GM10248 (cell line): ENCODE measurements around the gene TRIM42.

ENCODE experiments used
- CTCF ChIA-PET: fragments of 300-600 bp; sonication (Branson Sonifier 250); formaldehyde crosslinking; extraction: SDS; loops from one replicate; lab custom pipeline; 2021; ENCODE audit warnings: antibody characterized with exemption; lab: Yijun Ruan, JAX
- POLR2A ChIA-PET: fragments of 350-650 bp; sonication (Branson Sonifier 250); formaldehyde crosslinking; extraction: SDS; loops from one replicate; lab custom pipeline; 2020; ENCODE audit warnings: antibody characterized with exemption; lab: Yijun Ruan, JAX
- DNase-seq: peaks from one replicate; pipeline ENCODE4 v3.0.0; 2012; ENCODE audit errors: extremely low spot score
- TF ChIP-seq, protein P1 (sequence below): IDR thresholded peaks from 2 replicates; pipeline ENCODE4 v1.5.1; 2012; ENCODE audit warnings: mild to moderate bottlenecking, low read depth; ENCODE audit errors: extremely low read depth, missing control alignments, control extremely low read depth

TRIM42 gene

DNA sequence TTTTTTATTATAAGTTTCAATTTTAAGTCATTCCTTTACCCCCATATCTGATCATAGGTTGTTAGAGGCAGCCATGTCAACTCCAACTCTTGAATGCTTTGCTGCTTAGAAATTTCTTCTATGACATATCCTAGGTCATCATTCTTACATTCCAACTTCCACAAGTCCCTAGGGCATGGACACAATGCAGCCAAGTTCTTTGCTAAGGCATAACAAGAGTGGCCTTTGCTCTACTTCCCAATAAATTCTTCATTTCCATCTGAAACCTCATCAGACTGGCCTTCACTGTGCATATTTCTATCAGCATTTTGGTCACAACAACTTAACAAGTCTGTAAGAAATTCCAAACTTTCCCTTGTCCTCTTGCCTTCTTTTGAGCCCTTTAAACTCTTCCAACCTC is 28.5 kb downstream of the TRIM42 start:
- CTCF ChIA-PET: interaction anchor here (1.0 kb wide), 1 partner anchor 23 kb away, joined by 3 read pairs; no protein-coding TSS in a partner anchor
- POLR2A ChIA-PET: no interaction called here
- TF ChIP-seq, protein P1, sequence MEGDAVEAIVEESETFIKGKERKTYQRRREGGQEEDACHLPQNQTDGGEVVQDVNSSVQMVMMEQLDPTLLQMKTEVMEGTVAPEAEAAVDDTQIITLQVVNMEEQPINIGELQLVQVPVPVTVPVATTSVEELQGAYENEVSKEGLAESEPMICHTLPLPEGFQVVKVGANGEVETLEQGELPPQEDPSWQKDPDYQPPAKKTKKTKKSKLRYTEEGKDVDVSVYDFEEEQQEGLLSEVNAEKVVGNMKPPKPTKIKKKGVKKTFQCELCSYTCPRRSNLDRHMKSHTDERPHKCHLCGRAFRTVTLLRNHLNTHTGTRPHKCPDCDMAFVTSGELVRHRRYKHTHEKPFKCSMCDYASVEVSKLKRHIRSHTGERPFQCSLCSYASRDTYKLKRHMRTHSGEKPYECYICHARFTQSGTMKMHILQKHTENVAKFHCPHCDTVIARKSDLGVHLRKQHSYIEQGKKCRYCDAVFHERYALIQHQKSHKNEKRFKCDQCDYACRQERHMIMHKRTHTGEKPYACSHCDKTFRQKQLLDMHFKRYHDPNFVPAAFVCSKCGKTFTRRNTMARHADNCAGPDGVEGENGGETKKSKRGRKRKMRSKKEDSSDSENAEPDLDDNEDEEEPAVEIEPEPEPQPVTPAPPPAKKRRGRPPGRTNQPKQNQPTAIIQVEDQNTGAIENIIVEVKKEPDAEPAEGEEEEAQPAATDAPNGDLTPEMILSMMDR: no peak
- no peak for DNase-seq

DNA sequence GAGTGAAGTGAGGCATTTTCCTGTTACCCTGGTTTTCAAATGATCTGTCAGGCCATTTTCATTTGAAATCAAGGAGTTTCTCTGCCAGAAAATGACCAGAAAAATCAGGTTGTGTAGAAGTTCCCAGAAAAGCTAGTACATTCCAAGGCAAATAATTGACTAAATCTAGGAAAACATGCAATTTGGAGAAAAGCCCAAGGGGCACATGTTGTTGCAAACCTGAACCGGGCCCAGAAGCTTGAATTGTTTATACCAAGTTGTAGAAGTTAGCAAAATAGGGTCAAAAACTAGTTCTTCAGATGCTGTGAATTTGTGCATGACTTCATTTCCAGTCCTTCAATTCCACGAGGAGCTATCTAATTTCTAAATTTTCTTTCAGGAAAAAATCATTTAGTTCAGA is 31.0 kb downstream of the TRIM42 start:
- TF ChIP-seq, protein P1: no peak
- CTCF ChIA-PET: no interaction called here
- no peak for DNase-seq
- POLR2A ChIA-PET: no interaction called here

DNA sequence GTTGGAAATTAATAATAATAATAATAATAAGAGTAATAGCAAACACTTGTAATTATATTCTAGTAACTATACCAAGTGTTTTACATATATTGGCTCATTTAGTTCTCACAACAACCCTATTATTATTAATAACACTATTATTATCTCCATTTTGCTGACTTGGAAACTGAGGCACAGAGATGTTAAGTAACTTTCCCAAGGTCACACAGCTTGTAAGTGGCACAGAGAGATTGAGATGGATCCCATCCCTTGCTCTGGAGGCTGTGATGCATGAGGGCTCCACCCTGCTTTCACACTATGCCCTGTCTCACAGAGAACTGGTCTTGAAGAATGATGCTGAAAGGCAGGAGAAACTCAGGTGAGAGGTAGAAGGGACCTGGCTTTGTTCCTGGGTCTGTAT is 31.9 kb downstream of the TRIM42 start:
- ChIA-PET CTCF (no interaction called here), POLR2A (no interaction called here)
- DNase-seq: no peak
- TF ChIP-seq, protein P1: no peak

DNA sequence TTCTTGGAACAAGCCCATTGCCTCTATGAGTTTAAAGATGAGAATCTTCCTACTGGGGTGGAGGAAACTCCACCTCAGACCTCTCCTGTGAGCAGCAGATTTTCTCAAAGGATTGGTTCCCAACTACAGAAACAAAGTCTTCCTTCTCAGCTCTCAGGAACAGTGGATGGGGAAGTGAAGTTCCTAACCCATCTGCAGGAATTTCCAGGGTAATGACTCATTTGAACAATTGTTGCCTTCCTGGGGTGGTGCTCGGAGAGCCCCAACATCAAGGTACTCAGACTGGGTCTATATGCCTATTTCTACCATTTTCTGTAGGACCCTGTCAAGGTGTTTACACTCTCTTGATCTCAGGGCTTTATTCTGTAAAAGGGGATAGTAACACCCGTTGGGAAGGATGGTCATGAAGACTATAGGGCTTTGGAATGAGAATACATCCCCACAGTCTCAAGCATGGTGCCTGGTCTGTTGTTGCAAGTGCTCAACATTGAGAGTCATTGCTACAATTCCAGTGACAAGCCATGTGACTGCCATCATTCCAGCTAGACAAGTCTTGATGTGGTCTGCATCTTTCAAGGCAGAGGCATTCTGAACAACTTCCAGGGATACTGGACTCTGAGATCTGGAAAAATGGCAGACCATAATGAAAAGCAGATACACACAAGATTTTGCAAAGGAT is 33.0 kb downstream of the TRIM42 start:
- CTCF ChIA-PET: interaction anchor here (1.4 kb wide), 1 partner anchor 50 kb away, joined by 3 read pairs; no protein-coding TSS in a partner anchor
- DNase-seq: no peak
- TF ChIP-seq, protein P1: no peak
- POLR2A ChIA-PET: no interaction called here

DNA sequence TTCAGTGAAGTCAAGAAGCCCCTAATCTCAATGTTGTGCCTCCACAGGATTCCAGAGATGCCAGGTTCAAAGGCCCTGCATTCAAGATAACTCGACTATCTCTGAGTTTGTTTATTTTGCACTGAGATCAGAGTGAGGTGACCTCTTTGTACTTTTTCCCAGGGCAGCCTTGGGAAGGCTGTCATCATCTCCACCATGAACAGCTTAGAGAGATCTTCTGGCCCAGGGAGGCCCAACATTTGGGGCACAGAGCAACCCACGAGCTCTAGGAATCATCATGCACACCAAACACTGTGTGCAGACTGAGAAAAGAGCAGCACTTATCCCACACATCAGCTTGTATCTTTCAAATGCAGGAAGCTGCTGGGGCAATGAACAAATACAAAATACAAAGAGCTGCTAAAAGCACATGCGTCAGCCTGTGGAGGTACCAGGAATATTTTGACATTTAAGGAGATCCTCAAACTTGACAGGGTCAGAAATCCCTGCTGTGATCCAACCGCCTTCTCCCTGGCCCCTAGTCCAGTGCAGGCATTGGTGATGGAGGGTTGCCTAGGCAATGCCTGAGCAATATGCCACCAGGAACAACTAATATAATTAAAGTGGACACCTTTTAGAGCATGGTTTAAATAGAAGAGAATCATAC is 33.6 kb downstream of the TRIM42 start:
- ChIA-PET POLR2A (no interaction called here), CTCF (interaction anchor here (1.4 kb wide), 1 partner anchor 51 kb away, joined by 3 read pairs; no protein-coding TSS in a partner anchor)
- TF ChIP-seq, protein P1: no peak
- DNase-seq: no peak

DNA sequence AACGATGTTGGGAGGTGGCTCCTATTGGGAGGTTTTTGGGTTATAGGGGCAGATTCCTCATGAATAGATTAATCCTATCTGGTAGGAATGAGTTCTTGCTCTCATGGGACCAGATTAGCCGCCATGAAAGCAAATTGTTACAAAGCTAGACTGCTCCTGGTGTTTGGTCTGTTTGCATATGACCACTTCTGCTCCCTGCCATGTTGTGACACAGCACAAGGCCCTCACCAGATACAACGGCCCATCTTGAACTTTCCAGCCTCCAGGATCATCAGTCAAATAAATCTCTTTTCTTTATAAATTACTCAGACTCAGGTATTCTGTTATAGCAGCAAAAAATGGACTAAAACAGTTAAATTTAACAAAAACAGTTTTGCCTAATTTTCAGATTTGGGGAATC is 34.4 kb downstream of the TRIM42 start:
- ChIA-PET POLR2A (no interaction called here), CTCF (interaction anchor here (1.1 to 1.4 kb wide), 2 partner anchors 51 to 54 kb away, joined by 3 read pairs; no protein-coding TSS in a partner anchor)
- no peak for DNase-seq
- TF ChIP-seq, protein P1: no peak
